H1 (cell line): ENCODE results near the gene SCMH1. TPM values are rescaled to one million over a fixed set of nuclear protein-coding genes. Genes with fewer than 3 reads are reported as not detected.

Experiments used
- ASH2L ChIP-seq: fragments of 200-600, 300-600 bp; sonication (generic); IDR thresholded peaks from one replicate; pipeline ENCODE4 v1.7.1; 2017; ENCODE audit warnings: low read length
- BACH1 ChIP-seq: IDR thresholded peaks from 2 replicates; pipeline ENCODE4 v1.6.1; 2012; ENCODE audit warnings: low read length, improper control_type of control experiment
- CEBPB ChIP-seq: IDR thresholded peaks from 2 replicates; pipeline ENCODE4 v1.6.1; 2012; ENCODE audit warnings: low read depth, low read length
- SIN3A ChIP-seq, 2 experiments: IDR thresholded peaks in 1 of 2; conservative IDR thresholded peaks in 1 of 2; 2 replicates each; pipeline ENCODE4 v1.6.1; 2011 to 2012; ENCODE audit warnings: low read length in 2 of 2, improper control_type of control experiment in 1 of 2, low read depth in 1 of 2, mild to moderate bottlenecking in 1 of 2
- polyA plus RNA-seq, 7 experiments: library from polyadenylated mRNA; depleted of rRNA in 3 of 7; stranded (reverse) in 5 of 7; unstranded in 2 of 7; fragments of >200 nt in 5 of 7; fragments of 200-250 nt in 2 of 7; gene quantifications; 1 replicate in 5 of 7; 2 replicates in 1 of 7; 4 replicates in 1 of 7; pipeline versions ENCODE4 v1.2.1 to v1.2.3, GENCODE V29; 2011 to 2013; ENCODE audit warnings: missing spikeins in 2 of 7, mixed read lengths in 2 of 7
- total RNA-seq: library from RNA; stranded (reverse); fragmentation: NEBNext Ultra II Directional; extraction: Animal tissue kit (Norgen Biotek cat#: 25700); gene quantifications from 2 replicates; pipeline ENCODE4 v1.2.1, GENCODE V29; 2021
- TF ChIP-seq, protein P1 (sequence below): IDR thresholded peaks from 2 replicates; pipeline ENCODE4 v1.6.1; 2012; ENCODE audit warnings: inconsistent platforms

Gene SCMH1
- total and polyA plus RNA-seq, 2 of the 8 experiments (the other 6 are each of a cell fraction or from before 2014, with no cell fraction given): 16.6 to 30.7 TPM

DNA sequence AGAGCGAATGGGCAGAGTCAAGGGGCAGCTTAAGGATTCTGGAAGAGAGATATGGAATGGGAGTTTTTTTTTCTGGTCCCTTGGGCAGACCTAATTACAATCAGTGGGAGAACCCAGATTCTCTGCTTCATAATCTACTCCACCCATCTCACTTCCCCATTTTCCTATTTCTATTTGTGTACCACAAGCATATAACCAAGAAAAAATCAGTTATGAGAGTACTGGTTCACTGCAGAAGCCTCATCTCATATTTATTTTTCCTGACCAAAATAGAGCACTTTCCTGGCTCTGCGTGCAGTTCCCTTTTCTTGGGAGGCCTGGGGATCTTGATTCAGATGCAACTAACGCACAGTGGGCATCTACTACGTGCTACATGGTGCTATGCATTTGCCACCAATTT lies 138.3 kb downstream of the SCMH1 start (continued):
- no peak for TF ChIP-seq SIN3A (conservative IDR thresholded peaks at IDR 0.05 in 1 of 2, IDR thresholded peaks at IDR 0.05 in 1 of 2; ENCODE audit: low read depth in 1 of 2, low read length in 2 of 2)
- TF ChIP-seq CEBPB: no peak
- no peak for TF ChIP-seq BACH1
- TF ChIP-seq, protein P1, sequence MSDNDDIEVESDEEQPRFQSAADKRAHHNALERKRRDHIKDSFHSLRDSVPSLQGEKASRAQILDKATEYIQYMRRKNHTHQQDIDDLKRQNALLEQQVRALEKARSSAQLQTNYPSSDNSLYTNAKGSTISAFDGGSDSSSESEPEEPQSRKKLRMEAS: no peak
- no peak for TF ChIP-seq ASH2L
